ENCODE results near the gene RXRB.
A peak's percentile ranks its signal among the peaks of the same experiment; 100 is the strongest.

The RXRB gene

GRCh38 chr6:33166363-33166762 lies 34.1 kb downstream of the RXRB start:
- H3K9me3 Mint-ChIP-seq = no peaks in the 10 kb centered on the region
- no peak for DNase-seq
- no peak overlapping the region for H3K4me3 Mint-ChIP-seq
- no peak overlapping the region for H3K27ac Mint-ChIP-seq
- no peak for TF ChIP-seq CTCF (IDR thresholded peaks at IDR 0.05)
- H3K4me1 Mint-ChIP-seq = peaks cover 37% of the 10 kb centered on the region
- H3K27me3 Mint-ChIP-seq (ENCODE audit: low read depth, poor library complexity) = peaks cover 64% of the 10 kb centered on the region
- no peaks in the 10 kb centered on the region for H3K36me3 Mint-ChIP-seq (ENCODE audit: low read depth)

- DNase-seq = no peak
- Mint-ChIP-seq H3K9me3 (no peaks in the 10 kb centered on the region), H3K4me3 (peak overlapping the region; percentile 9), H3K27me3 (ENCODE audit: low read depth, poor library complexity) (peaks cover 64% of the 10 kb centered on the region), H3K36me3 (ENCODE audit: low read depth) (no peaks in the 10 kb centered on the region), H3K27ac (no peak overlapping the region), H3K4me1 (peaks cover 41% of the 10 kb centered on the region)
- no peak for TF ChIP-seq CTCF (IDR thresholded peaks at IDR 0.05)
Observed at GRCh38 chr6:33165581-33166258, 34.7 kb downstream of the RXRB start.

- Mint-ChIP-seq H3K27ac (no peak overlapping the region), H3K4me1 (peaks cover 41% of the 10 kb centered on the region), H3K27me3 (ENCODE audit: low read depth, poor library complexity) (peaks cover 69% of the 10 kb centered on the region), H3K36me3 (ENCODE audit: low read depth) (no peaks in the 10 kb centered on the region), H3K4me3 (no peak overlapping the region), H3K9me3 (no peaks in the 10 kb centered on the region)
- no peak for TF ChIP-seq CTCF (IDR thresholded peaks at IDR 0.05)
- DNase-seq = no peak
Observed at GRCh38 chr6:33164665-33165373, 35.6 kb downstream of the RXRB start.

- TF ChIP-seq CTCF (IDR thresholded peaks at IDR 0.05) = no peak
- Mint-ChIP-seq H3K9me3 (no peaks in the 10 kb centered on the region), H3K4me1 (peaks cover 41% of the 10 kb centered on the region), H3K27me3 (ENCODE audit: low read depth, poor library complexity) (peaks cover 69% of the 10 kb centered on the region), H3K4me3 (no peak overlapping the region), H3K36me3 (ENCODE audit: low read depth) (no peaks in the 10 kb centered on the region), H3K27ac (no peak overlapping the region)
- no peak for DNase-seq
Observed at GRCh38 chr6:33164176-33164575, 36.3 kb downstream of the RXRB start.

- no peak for TF ChIP-seq CTCF (IDR thresholded peaks at IDR 0.05)
- no peak for DNase-seq
- H3K36me3 Mint-ChIP-seq (ENCODE audit: low read depth) = no peaks in the 10 kb centered on the region
- H3K4me1 Mint-ChIP-seq = peaks cover 41% of the 10 kb centered on the region
- no peak overlapping the region for H3K27ac Mint-ChIP-seq
- no peaks in the 10 kb centered on the region for H3K9me3 Mint-ChIP-seq
- H3K27me3 Mint-ChIP-seq (ENCODE audit: low read depth, poor library complexity) = peaks cover 71% of the 10 kb centered on the region
- H3K4me3 Mint-ChIP-seq = no peak overlapping the region
Observed at GRCh38 chr6:33163540-33163939, 36.9 kb downstream of the RXRB start.

Data from nephron progenitor cell (in vitro differentiated cells).